Measurements from ENCODE around the gene NACAD.
A peak's percentile ranks its signal among the peaks of the same experiment; 100 is the strongest.
"Not testable (repeated sequence)": the region's sequence is repeated elsewhere in the genome, so short reads cannot be mapped to it uniquely, and the experiment has no call there.

NACAD gene

GRCh38 chr7:45053401-45053800, 35.4 kb downstream of the NACAD start:
- no peak for DNase-seq

DNA sequence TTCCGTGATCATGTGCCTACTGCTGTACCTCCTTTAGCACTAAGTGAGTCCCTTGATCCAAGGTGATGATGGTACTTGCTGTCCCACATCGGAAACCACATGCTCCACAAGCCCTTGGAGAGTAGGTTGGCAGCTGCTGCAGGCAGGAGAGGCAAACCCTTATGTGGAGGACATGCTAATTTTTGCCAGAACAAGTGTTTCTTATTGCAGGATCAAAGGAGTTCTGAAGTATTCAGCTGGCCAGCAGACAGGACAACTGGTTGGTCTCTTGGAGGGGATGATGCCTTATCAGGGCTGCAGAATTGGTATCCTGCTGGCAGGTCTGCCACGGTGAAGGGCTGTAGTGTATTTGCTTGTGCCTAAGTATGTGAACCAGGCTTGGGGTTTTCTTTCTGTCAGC, 36.8 kb downstream of the NACAD start:
- no peak for DNase-seq

DNA sequence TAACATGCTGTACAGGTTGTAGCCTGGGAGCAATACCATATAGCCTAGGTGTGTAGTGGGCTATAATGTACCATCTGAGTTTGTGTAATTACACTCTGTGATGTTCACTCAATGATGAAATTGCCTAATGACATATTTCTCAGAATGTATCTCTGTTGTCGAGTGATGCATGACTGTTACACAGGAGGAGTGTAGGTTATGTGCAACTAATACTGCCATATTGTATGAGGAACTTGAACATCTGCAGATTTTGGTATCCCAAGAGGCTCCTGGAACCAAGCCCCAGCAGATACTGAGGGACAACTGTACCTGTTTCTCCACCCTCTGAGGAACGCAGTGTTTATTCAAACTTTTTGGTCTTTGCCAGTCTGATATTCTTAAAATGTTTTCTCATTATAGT, 38.6 kb downstream of the NACAD start:
- DNase-seq: no peak

GRCh38 chr7:45048748-45049147, 40.0 kb downstream of the NACAD start:
- no peak for DNase-seq

GRCh38 chr7:45044338-45044737, 44.4 kb downstream of the NACAD start:
- DNase-seq: no peak

- DNase-seq: no peak
Measured at GRCh38 chr7:45039106-45039505, 49.7 kb downstream of the NACAD start.

DNA sequence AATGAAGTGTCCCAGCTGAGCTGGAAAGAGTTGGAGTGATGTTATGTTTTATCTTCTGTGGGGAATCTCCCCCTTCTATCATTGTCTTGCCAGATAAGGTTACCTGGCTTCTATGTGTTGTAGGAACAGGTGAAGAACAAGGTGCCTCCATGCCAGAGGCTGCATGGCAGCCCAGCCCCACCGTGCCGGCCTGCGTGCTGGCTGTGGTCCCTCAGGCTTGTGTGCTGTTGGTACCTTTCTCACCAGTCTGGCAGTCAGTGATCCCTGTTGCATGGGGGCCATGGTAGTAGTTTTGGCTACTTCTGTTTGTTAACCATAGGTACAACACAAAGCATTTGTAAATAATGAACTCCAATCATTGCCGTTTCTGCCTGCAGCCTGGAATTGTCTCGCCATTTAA, 50.9 kb downstream of the NACAD start:
- DNase-seq: no peak

- no peak for DNase-seq
Measured at GRCh38 chr7:45036796-45037195, 52.0 kb downstream of the NACAD start.

DNA sequence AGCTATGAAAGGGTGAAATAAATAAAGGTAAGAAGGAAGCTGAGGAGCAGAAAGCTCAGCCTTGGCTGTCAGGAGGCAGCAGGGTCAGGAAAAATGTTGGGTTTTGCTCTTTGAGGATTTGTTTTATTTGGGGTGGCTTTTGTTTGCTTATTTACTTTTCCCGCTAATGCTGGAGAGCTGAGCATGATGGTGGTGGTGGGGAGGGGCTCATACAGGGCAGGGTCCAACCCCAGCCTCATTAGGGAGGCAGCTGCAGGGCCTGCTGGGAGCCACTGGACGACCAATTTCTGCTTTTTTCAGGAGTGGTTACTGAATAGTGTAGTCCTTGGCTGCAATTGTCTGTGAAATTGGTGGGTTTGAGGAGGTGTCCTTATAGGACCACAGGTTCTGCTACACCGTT, 52.5 kb downstream of the NACAD start:
- DNase-seq: no peak

GRCh38 chr7:45035893-45036292, 52.9 kb downstream of the NACAD start:
- peak; percentile 44 for DNase-seq

- DNase-seq: no peak
Measured at GRCh38 chr7:45035371-45035770, 53.4 kb downstream of the NACAD start.

DNA sequence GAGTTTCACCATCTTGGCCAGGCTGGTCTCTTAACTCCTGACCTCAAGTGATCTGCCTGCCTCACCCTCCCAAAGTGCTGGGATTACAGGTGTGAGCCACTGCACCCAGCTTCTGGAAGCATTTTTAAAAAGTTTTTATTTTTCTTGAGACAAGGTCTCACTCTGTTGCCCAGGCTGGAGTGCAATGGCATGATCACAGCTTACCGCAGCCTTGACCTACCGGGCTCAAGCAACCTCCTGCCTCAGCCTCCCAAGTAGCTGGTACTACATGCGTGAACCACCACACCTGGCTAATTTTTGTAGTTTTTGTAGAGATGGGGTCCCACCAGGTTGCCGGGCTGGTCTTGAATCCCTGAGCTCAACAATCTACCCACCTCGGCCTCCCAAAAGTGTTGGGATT, 54.1 kb downstream of the NACAD start:
- not testable (repeated sequence) for DNase-seq

DNA sequence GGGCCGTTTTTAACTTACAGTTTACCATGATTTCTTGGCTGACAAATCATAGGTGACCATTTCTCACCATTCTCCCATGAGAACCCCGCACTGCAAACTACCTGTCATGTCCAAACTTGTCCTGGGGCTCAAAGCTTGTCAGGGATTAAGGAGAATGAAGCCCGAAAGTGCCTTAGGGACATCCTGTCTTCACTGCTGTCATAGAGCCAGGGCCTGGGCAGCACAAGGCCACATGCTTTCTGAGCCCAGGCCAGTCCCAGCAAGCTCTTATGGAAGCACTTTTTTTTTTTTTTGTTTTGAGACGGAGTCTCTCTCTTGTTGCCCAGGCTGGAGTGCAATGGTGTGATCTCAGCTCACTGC, 54.9 kb downstream of the NACAD start:
- DNase-seq: no peak

GRCh38 chr7:45033261-45033930, 55.4 kb downstream of the NACAD start:
- DNase-seq: no peak

- no peak for DNase-seq
Measured at GRCh38 chr7:45032421-45032820, 56.3 kb downstream of the NACAD start.

GRCh38 chr7:45031829-45032228, 56.9 kb downstream of the NACAD start:
- DNase-seq: no peak
